ENCODE results near the gene SLC16A2.

Gene SLC16A2

GRCh38 chrX:74422576-74423288 is 1.4 kb downstream of the SLC16A2 start:
- TF ChIP-seq CTCF (IDR thresholded peaks at IDR 0.05; ENCODE audit: borderline replicate concordance, control extremely low read depth, extremely low read depth, insufficient read depth, missing control alignments) = no peak
- DNase-seq (ENCODE audit: low spot score) = peak; percentile 47
- in situ Hi-C loops (cut with MboI; ENCODE audit: low sequenced_read_pairs, unreplicated experiment) = no loop called here

- no peak for DNase-seq (ENCODE audit: low spot score)
- in situ Hi-C loops (cut with MboI; ENCODE audit: low sequenced_read_pairs, unreplicated experiment) = no loop called here
- TF ChIP-seq CTCF (IDR thresholded peaks at IDR 0.05; ENCODE audit: borderline replicate concordance, control extremely low read depth, extremely low read depth, insufficient read depth, missing control alignments) = no peak
These were observed 2.2 kb downstream of the SLC16A2 start for GRCh38 chrX:74423289-74423998.

DNA sequence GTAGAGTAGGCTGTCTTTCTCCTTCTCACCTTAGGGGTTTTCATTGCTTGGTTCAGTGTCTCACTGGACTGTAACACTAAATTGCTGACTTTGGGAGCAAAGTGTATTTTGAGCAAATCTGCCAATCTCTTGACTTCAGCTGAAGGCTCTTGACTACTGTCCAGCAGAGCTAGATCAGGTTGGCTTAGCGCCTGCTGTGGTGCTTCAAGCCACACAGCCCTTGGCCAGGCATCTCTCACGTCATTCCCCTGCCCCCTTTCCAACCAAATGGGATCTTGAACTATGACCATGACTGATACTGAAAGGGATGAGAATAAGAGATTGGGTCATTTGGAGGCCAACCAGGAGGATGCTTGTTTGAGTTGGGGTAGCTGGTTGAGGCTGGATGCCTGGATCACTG is 4.8 kb downstream of the SLC16A2 start:
- in situ Hi-C loops (cut with MboI; ENCODE audit: low sequenced_read_pairs, unreplicated experiment) = no loop called here
- no peak for DNase-seq (ENCODE audit: low spot score)
- TF ChIP-seq CTCF (IDR thresholded peaks at IDR 0.05; ENCODE audit: borderline replicate concordance, control extremely low read depth, extremely low read depth, insufficient read depth, missing control alignments) = no peak

GRCh38 chrX:74426615-74427014 is 5.3 kb downstream of the SLC16A2 start:
- in situ Hi-C loops (cut with MboI; ENCODE audit: low sequenced_read_pairs, unreplicated experiment) = no loop called here
- DNase-seq (ENCODE audit: low spot score) = no peak
- TF ChIP-seq CTCF (IDR thresholded peaks at IDR 0.05; ENCODE audit: borderline replicate concordance, control extremely low read depth, extremely low read depth, insufficient read depth, missing control alignments) = no peak

DNA sequence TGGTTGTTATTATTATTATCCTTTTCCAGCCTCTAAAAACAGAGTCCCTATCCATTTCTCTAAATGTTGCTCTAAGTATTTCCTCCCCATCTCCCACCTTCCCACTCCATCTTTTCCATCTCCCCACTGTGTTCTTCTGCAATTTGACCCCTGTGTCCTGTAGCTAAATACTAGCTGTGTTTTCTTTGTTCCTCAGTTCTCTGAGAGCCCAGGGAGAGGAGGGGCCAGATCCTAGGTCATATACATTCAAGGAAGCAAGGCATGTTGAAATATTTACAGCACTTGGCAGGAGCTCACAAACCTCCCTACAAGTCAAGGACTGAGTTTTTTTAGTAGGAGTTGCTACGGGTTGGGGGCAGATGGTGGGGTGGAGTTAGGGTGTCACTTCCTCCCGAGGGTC is 10.5 kb downstream of the SLC16A2 start:
- no peak for DNase-seq (ENCODE audit: low spot score)
- in situ Hi-C loops (cut with MboI; ENCODE audit: low sequenced_read_pairs, unreplicated experiment) = no loop called here
- no peak for TF ChIP-seq CTCF (IDR thresholded peaks at IDR 0.05; ENCODE audit: borderline replicate concordance, control extremely low read depth, extremely low read depth, insufficient read depth, missing control alignments)

- in situ Hi-C loops (cut with MboI; ENCODE audit: low sequenced_read_pairs, unreplicated experiment) = no loop called here
- DNase-seq (ENCODE audit: low spot score) = no peak
- TF ChIP-seq CTCF (IDR thresholded peaks at IDR 0.05; ENCODE audit: borderline replicate concordance, control extremely low read depth, extremely low read depth, insufficient read depth, missing control alignments) = no peak
These were observed 13.0 kb downstream of the SLC16A2 start for GRCh38 chrX:74434336-74434735.
